HUES6 (cell line): ENCODE results near the gene MRI1.
A peak's percentile ranks its signal among the peaks of the same experiment; 100 is the strongest.

Experiments used
- H3K27ac ChIP-seq: 2 replicates; pipeline ENCODE4 v1.7.0; 2013; ENCODE audit warnings: low read depth, mild to moderate bottlenecking, low read length, inconsistent platforms
- H3K27me3 ChIP-seq: 2 replicates; pipeline ENCODE4 v1.6.1; 2013; ENCODE audit warnings: low read length; ENCODE audit not compliant: control insufficient read depth, insufficient read depth
- H3K36me3 ChIP-seq: 2 replicates; pipeline ENCODE4 v1.6.1; 2013; ENCODE audit warnings: low read length; ENCODE audit not compliant: control insufficient read depth, insufficient read depth
- H3K4me1 ChIP-seq: 2 replicates; pipeline ENCODE4 v1.6.1; 2013; ENCODE audit warnings: low read length; ENCODE audit not compliant: control insufficient read depth, insufficient read depth
- H3K4me3 ChIP-seq: 2 replicates; pipeline ENCODE4 v1.5.1; 2013; ENCODE audit warnings: low read depth, low read length
- H3K9ac ChIP-seq: one replicate; pipeline ENCODE4 v1.6.1; 2013; ENCODE audit warnings: mild to moderate bottlenecking, low read length
- H3K9me3 ChIP-seq: 2 replicates; pipeline ENCODE4 v1.6.1; 2013; ENCODE audit warnings: low read depth, low read length; ENCODE audit not compliant: control insufficient read depth, insufficient read depth

The MRI1 gene

DNA sequence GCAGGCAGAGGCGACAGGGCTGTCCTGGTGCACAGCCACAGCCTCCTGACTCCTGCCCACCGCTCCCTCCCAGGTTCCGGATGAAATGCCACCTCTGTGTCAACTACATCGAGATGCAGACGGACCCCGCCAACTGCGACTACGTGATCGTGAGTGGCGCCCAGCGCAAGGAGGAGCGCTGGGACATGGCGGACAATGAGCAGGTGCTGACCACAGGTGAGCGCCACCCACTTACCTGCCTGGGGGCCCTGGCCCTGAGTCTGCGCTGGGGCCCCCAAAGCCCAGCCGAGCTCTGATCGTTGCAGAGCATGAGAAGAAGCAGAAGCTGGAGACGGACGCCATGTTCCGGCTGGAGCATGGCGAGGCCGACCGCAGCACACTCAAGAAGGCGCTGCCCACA is 5.5 kb upstream of the MRI1 start:
- no peaks in the 10 kb centered on the region for H3K4me1 ChIP-seq
- H3K27ac ChIP-seq = no peak overlapping the region
- no peak overlapping the region for H3K4me3 ChIP-seq
- no peak overlapping the region for H3K9ac ChIP-seq
- no peaks in the 10 kb centered on the region for H3K9me3 ChIP-seq
- H3K36me3 ChIP-seq = peaks cover 76% of the 10 kb centered on the region
- H3K27me3 ChIP-seq = no peaks in the 10 kb centered on the region

- no peak overlapping the region for H3K4me3 ChIP-seq
- H3K27me3 ChIP-seq = no peaks in the 10 kb centered on the region
- H3K4me1 ChIP-seq = peaks cover 10% of the 10 kb centered on the region; the same call in 1 of the 2 replicates
- peaks cover 55% of the 10 kb centered on the region for H3K36me3 ChIP-seq
- no peak overlapping the region for H3K27ac ChIP-seq
- H3K9ac ChIP-seq = no peak overlapping the region
- no peaks in the 10 kb centered on the region for H3K9me3 ChIP-seq
Observed at GRCh38 chr19:13761423-13761822, 2.9 kb upstream of the MRI1 start.

DNA sequence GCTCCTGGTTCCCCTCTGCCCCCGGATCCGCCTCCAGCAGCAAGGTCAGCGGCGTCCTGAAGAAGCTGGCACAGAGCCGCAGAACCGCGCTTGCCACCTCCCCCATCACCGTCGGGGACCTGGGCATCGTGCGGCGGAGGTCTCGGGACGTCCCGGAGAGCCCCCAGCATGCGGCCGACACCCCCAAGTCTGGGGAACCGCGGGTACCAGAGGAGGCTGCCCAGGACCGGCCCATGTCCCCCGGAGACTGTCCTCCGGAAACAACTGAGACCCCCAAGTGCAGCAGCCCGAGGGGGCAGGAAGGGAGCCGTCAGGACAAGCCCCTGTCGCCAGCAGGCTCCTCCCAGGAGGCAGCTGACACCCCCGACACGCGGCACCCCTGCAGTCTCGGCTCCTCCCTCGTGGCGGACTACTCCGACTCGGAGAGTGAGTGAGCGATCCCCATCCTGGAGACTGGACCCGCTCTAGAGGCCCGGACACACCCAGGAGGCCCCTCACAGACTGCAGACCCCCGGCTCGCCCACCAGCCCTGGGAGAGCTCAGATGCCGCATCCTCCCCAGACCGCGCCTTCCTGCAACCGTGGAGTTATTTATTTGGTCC is 1.6 kb upstream of the MRI1 start:
- Histone ChIP-seq H3K27me3 (no peaks in the 10 kb centered on the region), H3K9me3 (no peaks in the 10 kb centered on the region), H3K9ac (no peak overlapping the region), H3K36me3 (peaks cover 43% of the 10 kb centered on the region), H3K4me1 (peaks cover 10% of the 10 kb centered on the region; the same call in 1 of the 2 replicates), H3K27ac (no peak overlapping the region), H3K4me3 (no peak overlapping the region)

GRCh38 chr19:13763265-13763664 is 1.1 kb upstream of the MRI1 start:
- Histone ChIP-seq H3K27ac (no peak overlapping the region), H3K27me3 (no peaks in the 10 kb centered on the region), H3K9me3 (no peaks in the 10 kb centered on the region), H3K4me1 (peaks cover 10% of the 10 kb centered on the region; the same call in 1 of the 2 replicates), H3K9ac (no peak overlapping the region), H3K4me3 (no peak overlapping the region), H3K36me3 (peaks cover 40% of the 10 kb centered on the region)

DNA sequence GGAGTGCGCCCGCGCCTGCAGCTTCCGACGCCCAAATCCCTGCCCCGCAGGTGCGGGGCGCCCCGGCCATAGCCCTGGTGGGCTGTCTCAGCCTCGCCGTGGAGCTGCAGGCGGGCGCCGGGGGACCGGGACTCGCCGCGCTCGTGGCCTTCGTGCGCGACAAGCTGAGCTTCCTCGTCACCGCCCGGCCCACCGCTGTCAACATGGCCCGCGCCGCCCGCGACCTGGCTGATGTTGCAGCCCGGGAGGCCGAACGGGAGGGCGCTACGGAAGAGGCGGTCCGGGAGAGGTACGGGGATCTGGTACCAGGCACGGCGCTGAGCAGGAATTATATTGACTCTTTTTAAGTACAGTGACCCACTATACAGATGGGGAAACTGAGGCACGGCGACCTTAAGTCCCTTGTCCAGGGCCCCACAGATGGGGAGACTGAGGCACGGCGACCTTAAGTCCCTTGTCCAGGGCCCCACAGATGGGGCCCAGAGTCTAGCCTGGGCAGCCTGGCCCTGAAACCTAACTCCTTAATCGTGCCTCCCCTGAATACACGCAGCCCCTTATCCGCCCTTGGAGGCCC is 586 bp downstream of the MRI1 start:
- Histone ChIP-seq H3K4me1 (peaks cover 10% of the 10 kb centered on the region; the same call in 1 of the 2 replicates), H3K27ac (no peak overlapping the region), H3K4me3 (peak overlapping the region; percentile 72), H3K36me3 (peaks cover 38% of the 10 kb centered on the region), H3K9me3 (no peaks in the 10 kb centered on the region), H3K27me3 (no peaks in the 10 kb centered on the region), H3K9ac (peak overlapping the region; percentile 67)

GRCh38 chr19:13765395-13766094 is 1.2 kb downstream of the MRI1 start:
- peak overlapping the region; percentile 72 for H3K4me3 ChIP-seq
- peak overlapping the region; percentile 67 for H3K9ac ChIP-seq
- H3K27ac ChIP-seq = no peak overlapping the region
- no peaks in the 10 kb centered on the region for H3K27me3 ChIP-seq
- H3K4me1 ChIP-seq = peaks cover 10% of the 10 kb centered on the region; the same call in 1 of the 2 replicates
- no peaks in the 10 kb centered on the region for H3K9me3 ChIP-seq
- H3K36me3 ChIP-seq = peaks cover 35% of the 10 kb centered on the region

GRCh38 chr19:13766095-13766481 is 1.8 kb downstream of the MRI1 start:
- Histone ChIP-seq H3K9me3 (no peaks in the 10 kb centered on the region), H3K9ac (no peak overlapping the region), H3K4me3 (no peak overlapping the region), H3K4me1 (peaks cover 10% of the 10 kb centered on the region; the same call in 1 of the 2 replicates), H3K27me3 (no peaks in the 10 kb centered on the region), H3K36me3 (peaks cover 32% of the 10 kb centered on the region), H3K27ac (no peak overlapping the region)

- H3K27ac ChIP-seq = no peak overlapping the region
- H3K4me3 ChIP-seq = no peak overlapping the region
- H3K27me3 ChIP-seq = no peaks in the 10 kb centered on the region
- H3K9ac ChIP-seq = no peak overlapping the region
- peaks cover 10% of the 10 kb centered on the region; the same call in 1 of the 2 replicates for H3K4me1 ChIP-seq
- no peaks in the 10 kb centered on the region for H3K9me3 ChIP-seq
- peaks cover 25% of the 10 kb centered on the region for H3K36me3 ChIP-seq
Observed at GRCh38 chr19:13768510-13768909, 4.2 kb downstream of the MRI1 start.

DNA sequence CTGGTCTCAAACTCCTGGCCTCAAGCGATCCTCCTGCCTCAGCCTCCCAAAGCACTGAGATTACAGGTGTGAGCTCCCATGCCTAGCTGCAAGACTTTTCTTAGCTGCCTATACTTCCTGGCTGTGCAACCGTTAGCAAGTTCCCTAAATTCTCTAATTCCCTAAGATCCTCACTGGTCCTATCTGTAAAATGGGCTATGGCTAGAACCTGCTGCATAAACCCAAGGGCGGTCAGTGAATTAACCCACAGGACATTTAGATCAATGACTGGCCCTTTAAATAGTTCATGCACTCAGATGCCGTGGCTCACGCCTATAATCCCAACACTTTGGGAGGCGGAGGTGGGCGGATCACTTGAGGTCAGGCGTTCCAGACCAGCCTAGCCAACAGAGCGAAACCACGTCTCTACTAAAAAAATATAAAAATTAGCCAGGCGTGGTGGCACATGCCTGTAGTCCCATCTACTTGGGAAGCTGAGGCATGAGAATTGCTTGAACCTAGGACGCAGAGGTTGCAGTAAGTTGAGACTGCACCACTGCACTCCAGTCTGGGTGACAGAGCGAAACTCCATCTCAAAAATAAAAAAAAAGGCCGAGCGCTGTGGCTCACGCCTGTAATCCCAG is 5.8 kb downstream of the MRI1 start:
- Histone ChIP-seq H3K27me3 (no peaks in the 10 kb centered on the region), H3K27ac (no peak overlapping the region), H3K9ac (no peak overlapping the region)

DNA sequence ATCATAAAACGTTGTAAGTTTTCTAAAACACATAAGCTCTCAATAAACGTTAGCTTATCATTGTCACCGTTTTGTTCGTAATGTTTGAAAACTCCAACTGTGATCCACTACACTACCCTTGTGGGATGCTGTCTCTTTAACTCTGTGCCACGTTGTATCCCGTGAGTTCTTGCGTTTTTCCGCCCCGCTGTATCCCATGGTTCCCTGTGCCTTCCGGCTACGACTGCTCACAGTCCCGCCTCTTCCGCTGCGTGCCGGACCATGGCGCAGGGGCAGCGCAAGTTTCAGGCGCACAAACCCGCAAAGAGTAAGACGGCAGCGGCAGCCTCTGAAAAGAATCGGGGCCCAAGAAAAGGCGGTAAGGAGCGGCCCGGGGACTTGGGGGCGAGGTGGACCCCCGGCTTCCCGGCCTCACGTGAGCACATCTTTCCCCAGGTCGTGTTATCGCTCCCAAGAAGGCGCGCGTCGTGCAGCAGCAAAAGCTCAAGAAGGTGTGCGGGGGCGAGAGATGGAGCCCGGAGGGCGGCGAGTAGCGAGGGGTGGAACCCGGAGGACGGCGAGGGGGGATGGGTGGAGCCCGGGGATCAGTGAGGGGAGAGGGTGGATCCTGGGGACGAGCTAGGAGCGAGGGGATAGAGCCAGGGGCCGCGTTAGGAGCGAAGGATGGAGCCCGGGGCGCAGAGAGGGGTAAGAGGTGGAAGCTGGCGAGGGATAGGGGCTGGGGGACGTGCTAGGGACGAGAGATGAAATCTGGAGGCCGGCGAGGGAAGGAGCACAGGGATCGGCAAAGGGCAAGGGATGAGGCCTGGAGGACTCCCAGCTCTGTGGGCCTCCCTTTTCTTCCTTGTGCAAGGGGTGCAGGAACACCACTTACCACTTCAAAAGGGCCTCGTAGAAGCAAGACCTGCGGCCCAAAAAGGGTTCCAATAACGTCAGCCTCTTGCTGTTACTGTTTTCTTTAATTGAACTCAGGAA is 10.2 kb downstream of the MRI1 start, which contains the start of gene C19orf53:
Gene C19orf53 (plus strand): TSS at position 240 of the 975 bp plus-strand sequence. CDS start 22 bp downstream, at position 262.
- H3K36me3 ChIP-seq = peaks cover 43% of the 10 kb centered on the region
- H3K9me3 ChIP-seq = no peaks in the 10 kb centered on the region
- peak within 1 kb of the TSS; percentile 86 for H3K27ac ChIP-seq
- H3K27me3 ChIP-seq = no peaks in the 10 kb centered on the region
- H3K9ac ChIP-seq = peak within 1 kb of the TSS; percentile 95
- H3K4me1 ChIP-seq = peaks cover 7% of the 10 kb centered on the region; the same call in 1 of the 2 replicates
- H3K4me3 ChIP-seq = peak within 1 kb of the TSS; percentile 86

More for the DNA sequence above, 5.8 kb downstream of the MRI1 start:
- peaks cover 25% of the 10 kb centered on the region for H3K36me3 ChIP-seq
- no peak overlapping the region for H3K4me3 ChIP-seq
- H3K9me3 ChIP-seq = no peaks in the 10 kb centered on the region
- peaks cover 8% of the 10 kb centered on the region; the same call in 1 of the 2 replicates for H3K4me1 ChIP-seq
